Measurements from ENCODE around the gene POM121L12. TPM values are rescaled to one million over a fixed set of nuclear protein-coding genes. Genes with fewer than 3 reads are reported as not detected.

The POM121L12 gene
- total RNA-seq: not detected in 2 replicates

GRCh38 chr7:53035499-53036412 is at the start of gene POM121L12:
TSS of gene POM121L12 (plus strand) at chr7:53035633. CDS start at chr7:53035672, 39 bp downstream.

Measured in smooth muscle cell of the pulmonary artery (primary cell).